ENCODE data around the gene SLCO3A1. TPM values are rescaled to one million over a fixed set of nuclear protein-coding genes. Genes with fewer than 3 reads are reported as not detected.

SLCO3A1 gene
- total RNA-seq, 4 donors from 2014 or later = 4.4 to 66.2 (median 5.1) TPM

DNA sequence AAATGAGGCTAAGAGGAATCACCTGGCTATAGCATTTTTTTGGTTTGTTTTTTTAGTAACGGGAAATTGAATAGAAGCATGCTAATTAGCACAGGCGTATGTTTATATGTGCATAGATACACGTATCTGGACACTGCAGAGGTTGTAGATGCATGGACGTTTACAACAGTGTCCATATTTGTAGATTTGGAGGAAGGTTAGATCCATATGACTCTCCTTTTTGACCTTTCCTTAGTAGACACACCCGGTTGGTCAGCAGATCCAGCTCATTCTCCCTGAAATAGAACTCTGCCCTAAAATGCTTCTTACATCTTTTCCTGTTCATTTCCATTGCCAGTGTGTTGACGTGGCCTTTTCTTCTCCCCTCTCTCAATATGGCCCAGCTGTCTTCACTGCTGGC lies 60.1 kb downstream of the SLCO3A1 start:
- DNase-seq = no peak
- WGBS, 2 donors (ENCODE audit: low coverage in 1 of 2) = 64 to 67% methylated on average over 6 of the region's 6 CpGs
- intact Hi-C loops (cut with DNase I; ENCODE audit: low total_unique reads) (no loop called here), in situ Hi-C loops (cut with MboI; ENCODE audit: low pct_ligation_motif_present in 1 of 4, low pct_unique_long_range_greater_than_20kb in 1 of 4, low sequenced_read_pairs in 3 of 4) (no loop called here)
- Histone ChIP-seq H3K27me3 (no peaks in the 10 kb centered on the region), H3K27ac (peak overlapping the region in 2 of 4 donors; percentile 41 to 44), H3K9me3 (no peaks in the 10 kb centered on the region), H3K4me3 (no peak overlapping the region), H3K36me3 (no peaks in the 10 kb centered on the region), H3K4me1 (peaks cover 6 to 40% (median 28%) of the 10 kb centered on the region in 4 donors)
- TF ChIP-seq EP300 (IDR thresholded peaks at IDR 0.05; ENCODE audit: low read depth) (no peak), POLR2A (IDR thresholded peaks at IDR 0.05) (no peak), POLR2AphosphoS5 (IDR thresholded peaks at IDR 0.05) (no peak)
- TF ChIP-seq, protein P1, sequence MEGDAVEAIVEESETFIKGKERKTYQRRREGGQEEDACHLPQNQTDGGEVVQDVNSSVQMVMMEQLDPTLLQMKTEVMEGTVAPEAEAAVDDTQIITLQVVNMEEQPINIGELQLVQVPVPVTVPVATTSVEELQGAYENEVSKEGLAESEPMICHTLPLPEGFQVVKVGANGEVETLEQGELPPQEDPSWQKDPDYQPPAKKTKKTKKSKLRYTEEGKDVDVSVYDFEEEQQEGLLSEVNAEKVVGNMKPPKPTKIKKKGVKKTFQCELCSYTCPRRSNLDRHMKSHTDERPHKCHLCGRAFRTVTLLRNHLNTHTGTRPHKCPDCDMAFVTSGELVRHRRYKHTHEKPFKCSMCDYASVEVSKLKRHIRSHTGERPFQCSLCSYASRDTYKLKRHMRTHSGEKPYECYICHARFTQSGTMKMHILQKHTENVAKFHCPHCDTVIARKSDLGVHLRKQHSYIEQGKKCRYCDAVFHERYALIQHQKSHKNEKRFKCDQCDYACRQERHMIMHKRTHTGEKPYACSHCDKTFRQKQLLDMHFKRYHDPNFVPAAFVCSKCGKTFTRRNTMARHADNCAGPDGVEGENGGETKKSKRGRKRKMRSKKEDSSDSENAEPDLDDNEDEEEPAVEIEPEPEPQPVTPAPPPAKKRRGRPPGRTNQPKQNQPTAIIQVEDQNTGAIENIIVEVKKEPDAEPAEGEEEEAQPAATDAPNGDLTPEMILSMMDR (IDR thresholded peaks at IDR 0.05) = no peak

DNA sequence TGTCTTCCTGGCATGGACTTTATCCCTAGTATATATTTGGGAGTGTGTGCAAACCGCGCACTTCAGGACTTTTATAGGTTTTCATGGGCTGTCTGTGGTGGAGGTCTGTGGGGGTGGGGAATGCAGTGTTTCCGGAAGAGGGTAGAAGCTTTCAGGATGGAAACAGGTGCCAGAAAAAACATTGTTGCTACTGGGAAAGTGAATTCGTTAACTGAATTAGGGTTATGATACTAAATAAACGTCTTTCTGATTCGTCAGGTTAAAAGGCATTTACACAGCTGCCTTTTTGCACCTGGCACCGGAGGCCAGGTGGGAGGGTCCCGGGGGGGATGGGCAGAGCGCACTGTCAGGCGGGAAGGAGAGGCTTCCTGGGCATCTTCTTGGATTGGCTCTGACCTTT lies 62.1 kb downstream of the SLCO3A1 start:
- no peak for TF ChIP-seq EP300 (IDR thresholded peaks at IDR 0.05; ENCODE audit: low read depth)
- no peak for TF ChIP-seq POLR2A (IDR thresholded peaks at IDR 0.05)
- peak in 2 of 3 donors; percentile 49 to 56 for TF ChIP-seq POLR2AphosphoS5 (IDR thresholded peaks at IDR 0.05)
- TF ChIP-seq, protein P1 (IDR thresholded peaks at IDR 0.05) = no peak
- no peaks in the 10 kb centered on the region for H3K36me3 ChIP-seq
- in situ Hi-C loops (cut with MboI; ENCODE audit: low pct_ligation_motif_present in 1 of 4, low pct_unique_long_range_greater_than_20kb in 1 of 4, low sequenced_read_pairs in 3 of 4) = no loop called here
- no peaks in the 10 kb centered on the region for H3K27me3 ChIP-seq
- intact Hi-C loops (cut with DNase I; ENCODE audit: low total_unique reads) = no loop called here
- H3K4me1 ChIP-seq = peaks cover 6 to 32% (median 25%) of the 10 kb centered on the region in 4 donors
- peak; percentile 65 for DNase-seq
- no peaks in the 10 kb centered on the region for H3K9me3 ChIP-seq
- no peak overlapping the region for H3K4me3 ChIP-seq
- WGBS, 2 donors (ENCODE audit: low coverage in 1 of 2) = 25 to 50% methylated on average over 7 to 10 of the region's 10 CpGs
- peak overlapping the region; percentile 41 to 66 (median 45) for H3K27ac ChIP-seq

DNA sequence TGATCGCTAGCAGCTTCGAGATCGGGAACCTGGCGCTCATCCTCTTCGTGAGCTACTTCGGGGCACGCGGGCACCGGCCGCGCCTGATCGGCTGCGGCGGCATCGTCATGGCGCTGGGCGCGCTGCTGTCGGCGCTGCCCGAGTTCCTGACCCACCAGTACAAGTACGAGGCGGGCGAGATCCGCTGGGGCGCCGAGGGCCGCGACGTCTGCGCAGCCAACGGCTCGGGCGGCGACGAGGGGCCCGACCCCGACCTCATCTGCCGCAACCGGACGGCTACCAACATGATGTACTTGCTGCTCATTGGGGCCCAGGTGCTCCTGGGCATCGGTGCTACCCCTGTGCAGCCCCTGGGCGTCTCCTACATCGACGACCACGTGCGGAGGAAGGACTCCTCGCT lies 62.5 kb downstream of the SLCO3A1 start:
- intact Hi-C loops (cut with DNase I; ENCODE audit: low total_unique reads) = no loop called here
- H3K9me3 ChIP-seq = no peaks in the 10 kb centered on the region
- no peak for TF ChIP-seq POLR2A (IDR thresholded peaks at IDR 0.05)
- TF ChIP-seq, protein P1 (IDR thresholded peaks at IDR 0.05) = no peak
- TF ChIP-seq POLR2AphosphoS5 (IDR thresholded peaks at IDR 0.05) = no peak
- no peak for TF ChIP-seq EP300 (IDR thresholded peaks at IDR 0.05; ENCODE audit: low read depth)
- peaks cover 6 to 37% (median 25%) of the 10 kb centered on the region in 4 donors for H3K4me1 ChIP-seq
- no peak for DNase-seq
- H3K27ac ChIP-seq = peak overlapping the region; percentile 41 to 66 (median 45)
- no peak overlapping the region for H3K4me3 ChIP-seq
- H3K36me3 ChIP-seq = no peaks in the 10 kb centered on the region
- WGBS, 2 donors (ENCODE audit: low coverage in 1 of 2) = 96% methylated on average over 40 of the region's 48 CpGs; no CpG with 5 or more reads in 1 of the 2 donors
- no peaks in the 10 kb centered on the region for H3K27me3 ChIP-seq
- in situ Hi-C loops (cut with MboI; ENCODE audit: low pct_ligation_motif_present in 1 of 4, low pct_unique_long_range_greater_than_20kb in 1 of 4, low sequenced_read_pairs in 3 of 4) = no loop called here

DNA sequence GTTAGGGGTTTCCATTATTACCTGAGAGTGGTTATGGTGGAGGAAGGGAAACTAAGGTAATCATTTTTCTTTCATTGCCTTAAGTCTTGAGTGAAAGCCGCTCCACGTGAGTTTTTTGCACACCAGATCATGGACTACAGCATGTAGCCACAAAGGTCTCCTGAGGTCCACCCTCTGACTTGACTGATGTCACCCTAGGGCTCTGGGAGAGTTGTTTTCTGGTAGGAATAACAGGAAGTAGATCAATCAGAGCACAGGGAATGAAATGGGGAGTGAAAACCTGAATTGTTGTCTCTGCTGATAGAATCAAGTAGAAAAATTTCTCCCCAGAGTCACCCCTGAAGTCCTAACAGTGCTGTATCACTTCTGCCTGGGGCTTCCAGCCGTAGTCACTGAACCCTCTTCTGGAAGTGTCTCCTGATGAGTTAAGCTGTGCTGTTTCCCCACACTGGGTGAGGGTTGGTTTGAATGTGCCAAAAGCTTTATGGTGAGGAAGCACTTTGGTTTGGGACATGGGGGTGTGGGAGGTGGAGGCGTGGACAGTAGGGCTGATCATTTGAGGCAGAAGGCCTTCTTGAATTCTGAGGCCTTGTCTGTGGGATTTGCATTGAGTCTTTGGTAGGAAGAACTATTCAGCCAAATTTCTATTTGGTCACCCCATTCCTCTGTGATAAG lies 64.3 kb downstream of the SLCO3A1 start:
- Histone ChIP-seq H3K27me3 (no peaks in the 10 kb centered on the region), H3K36me3 (no peaks in the 10 kb centered on the region), H3K9me3 (no peaks in the 10 kb centered on the region), H3K27ac (no peak overlapping the region), H3K4me1 (peaks cover 7 to 40% (median 33%) of the 10 kb centered on the region in 4 donors), H3K4me3 (no peak overlapping the region)
- intact Hi-C loops (cut with DNase I; ENCODE audit: low total_unique reads) = no loop called here
- in situ Hi-C loops (cut with MboI; ENCODE audit: low pct_ligation_motif_present in 1 of 4, low pct_unique_long_range_greater_than_20kb in 1 of 4, low sequenced_read_pairs in 3 of 4) = no loop called here
- WGBS, 2 donors (ENCODE audit: low coverage in 1 of 2) = 77% methylated on average over 4 of the region's 4 CpGs; no CpG with 5 or more reads in 1 of the 2 donors
- TF ChIP-seq, protein P1 (IDR thresholded peaks at IDR 0.05) = no peak
- TF ChIP-seq POLR2A (IDR thresholded peaks at IDR 0.05) (no peak), POLR2AphosphoS5 (IDR thresholded peaks at IDR 0.05) (no peak), EP300 (IDR thresholded peaks at IDR 0.05; ENCODE audit: low read depth) (no peak)
- no peak for DNase-seq

All from transverse colon (tissue), 4 donors.